GM21723 (cell line): Measurements from ENCODE around the gene FRG1.
A peak's percentile ranks its signal among the peaks of the same experiment; 100 is the strongest.
"Not testable (repeated sequence)": the region's sequence is repeated elsewhere in the genome, so short reads cannot be mapped to it uniquely, and the experiment has no call there.

Experiments
- ATAC-seq: cut with Tn5 transposase; IDR thresholded peaks from one replicate; pipeline ENCODE4 v1.9.1; 2021; ENCODE audit warnings: mild to moderate bottlenecking, moderate library complexity; ENCODE audit not compliant: unreplicated experiment

FRG1 gene

GRCh38 chr4:189940178-189941004 lies at the start of gene FRG1:
Gene FRG1 (plus strand): TSS chr4:189940872. CDS start chr4:189941010, 138 bp downstream.
- ATAC-seq, result peak; percentile 100

- ATAC-seq, result no peak
Observed at GRCh38 chr4:189897667-189898066, 43.0 kb upstream of the FRG1 start.

GRCh38 chr4:189899481-189900015 lies 41.1 kb upstream of the FRG1 start:
- not testable (repeated sequence) for ATAC-seq

GRCh38 chr4:189904420-189905027 lies 36.1 kb upstream of the FRG1 start:
- not testable (repeated sequence) for ATAC-seq

- ATAC-seq, result no peak
Observed at GRCh38 chr4:189912170-189912569, 28.5 kb upstream of the FRG1 start.

GRCh38 chr4:189917161-189917891 lies 23.3 kb upstream of the FRG1 start:
- no peak for ATAC-seq

- no peak for ATAC-seq
Observed at GRCh38 chr4:189921058-189921457, 19.6 kb upstream of the FRG1 start.

GRCh38 chr4:189926742-189927141 lies 13.9 kb upstream of the FRG1 start:
- ATAC-seq, result not testable (repeated sequence)

GRCh38 chr4:189941005-189941450 lies 356 bp downstream of the FRG1 start:
- ATAC-seq, result no peak

- not testable (repeated sequence) for ATAC-seq
Observed at GRCh38 chr4:189942412-189942811, 1.7 kb downstream of the FRG1 start.

GRCh38 chr4:189944077-189944476 lies 3.4 kb downstream of the FRG1 start:
- ATAC-seq, result not testable (repeated sequence)

- ATAC-seq, result not testable (repeated sequence)
Observed at GRCh38 chr4:189946906-189947305, 6.2 kb downstream of the FRG1 start.

- ATAC-seq, result not testable (repeated sequence)
Observed at GRCh38 chr4:189948486-189948885, 7.8 kb downstream of the FRG1 start.

- not testable (repeated sequence) for ATAC-seq
Observed at GRCh38 chr4:189969291-189969690, 28.6 kb downstream of the FRG1 start.

- ATAC-seq, result no peak
Observed at GRCh38 chr4:189973646-189974045, 33.0 kb downstream of the FRG1 start.

GRCh38 chr4:189974056-189974455 lies 33.4 kb downstream of the FRG1 start:
- no peak for ATAC-seq

- ATAC-seq, result no peak
Observed at GRCh38 chr4:189979196-189980047, 38.8 kb downstream of the FRG1 start.

GRCh38 chr4:189980292-189980691 lies 39.6 kb downstream of the FRG1 start:
- not testable (repeated sequence) for ATAC-seq

- no peak for ATAC-seq
Observed at GRCh38 chr4:189981970-189982369, 41.3 kb downstream of the FRG1 start.

GRCh38 chr4:189983916-189984526 lies 43.3 kb downstream of the FRG1 start:
- not testable (repeated sequence) for ATAC-seq
